ENCODE measurements around the gene ZNF219. TPM values are rescaled to one million over a fixed set of nuclear protein-coding genes. Genes with fewer than 3 reads are reported as not detected.
A peak's percentile ranks its signal among the peaks of the same experiment; 100 is the strongest.

ZNF219 gene
- polyA plus RNA-seq, 1 donor from 2014 or later, result 40.6 TPM

DNA sequence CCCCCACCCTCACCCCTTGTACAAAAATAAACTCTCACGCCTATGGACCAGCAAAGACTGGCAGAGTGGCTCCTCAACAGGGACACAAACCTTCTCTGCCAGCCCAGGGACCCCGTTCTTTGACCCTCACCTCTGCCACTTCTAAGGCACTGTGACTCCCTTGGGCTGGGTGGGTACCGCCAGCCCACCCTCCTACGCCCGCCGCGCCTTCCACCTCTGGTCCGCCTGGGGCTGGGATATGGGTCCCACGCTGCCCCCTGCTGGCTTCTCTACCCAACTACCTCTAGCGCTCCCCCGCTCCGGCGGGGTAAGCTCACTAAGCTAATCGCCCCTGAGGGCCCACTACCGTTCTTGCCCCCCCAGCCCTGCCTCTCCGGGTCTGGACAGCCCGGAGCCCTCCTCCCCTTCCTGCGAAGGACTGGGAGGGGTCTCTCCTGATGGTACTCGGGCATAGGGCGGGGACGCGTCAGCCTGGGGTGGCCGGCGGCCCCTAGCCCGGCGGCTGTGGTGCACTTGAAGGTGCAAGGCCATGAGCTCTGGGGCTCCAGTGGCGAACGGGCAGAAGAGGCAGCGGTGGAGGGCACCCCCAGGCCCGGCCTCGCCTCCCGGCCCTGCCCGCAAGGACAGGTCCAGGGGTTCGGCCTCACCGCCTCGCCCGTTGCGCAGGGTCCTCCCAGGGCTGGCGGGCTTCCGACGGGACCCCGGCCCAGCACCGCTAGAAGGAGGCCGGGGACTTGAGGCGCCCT lies 8.1 kb downstream of the ZNF219 start (continued):
- TF ChIP-seq EP300 (conservative IDR thresholded peaks at IDR 0.05; ENCODE audit: poor library complexity, severe bottlenecking) (no peak), POLR2AphosphoS5 (IDR thresholded peaks at IDR 0.05) (no peak)

DNA sequence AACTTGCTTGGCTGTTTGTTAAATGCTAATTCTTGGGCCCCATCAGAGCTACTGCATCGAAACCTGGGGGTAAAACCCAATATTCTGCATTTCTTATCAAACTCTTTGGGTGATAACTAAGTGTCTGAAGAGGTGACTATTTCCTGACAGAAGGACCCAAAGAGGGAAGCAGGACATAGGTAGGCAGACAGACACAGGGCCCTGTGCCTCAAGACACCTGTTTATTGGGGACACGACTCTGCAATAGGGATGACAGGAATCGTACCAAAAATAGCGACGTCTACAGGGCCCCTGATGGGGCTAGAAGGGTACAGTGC lies 8.6 kb downstream of the ZNF219 start:
- Histone ChIP-seq H3K36me3 (ENCODE audit: insufficient read depth, low read length) (peaks cover 15% of the 10 kb centered on the region), H3K27ac (ENCODE audit: low read length) (no peak overlapping the region)
- no peak for TF ChIP-seq TAF1 (IDR thresholded peaks at IDR 0.05; ENCODE audit: low read depth)
- TF ChIP-seq RAD21 (conservative IDR thresholded peaks at IDR 0.05), result no peak
- TF ChIP-seq POLR2AphosphoS5 (IDR thresholded peaks at IDR 0.05), result no peak
- TF ChIP-seq, protein P1, sequence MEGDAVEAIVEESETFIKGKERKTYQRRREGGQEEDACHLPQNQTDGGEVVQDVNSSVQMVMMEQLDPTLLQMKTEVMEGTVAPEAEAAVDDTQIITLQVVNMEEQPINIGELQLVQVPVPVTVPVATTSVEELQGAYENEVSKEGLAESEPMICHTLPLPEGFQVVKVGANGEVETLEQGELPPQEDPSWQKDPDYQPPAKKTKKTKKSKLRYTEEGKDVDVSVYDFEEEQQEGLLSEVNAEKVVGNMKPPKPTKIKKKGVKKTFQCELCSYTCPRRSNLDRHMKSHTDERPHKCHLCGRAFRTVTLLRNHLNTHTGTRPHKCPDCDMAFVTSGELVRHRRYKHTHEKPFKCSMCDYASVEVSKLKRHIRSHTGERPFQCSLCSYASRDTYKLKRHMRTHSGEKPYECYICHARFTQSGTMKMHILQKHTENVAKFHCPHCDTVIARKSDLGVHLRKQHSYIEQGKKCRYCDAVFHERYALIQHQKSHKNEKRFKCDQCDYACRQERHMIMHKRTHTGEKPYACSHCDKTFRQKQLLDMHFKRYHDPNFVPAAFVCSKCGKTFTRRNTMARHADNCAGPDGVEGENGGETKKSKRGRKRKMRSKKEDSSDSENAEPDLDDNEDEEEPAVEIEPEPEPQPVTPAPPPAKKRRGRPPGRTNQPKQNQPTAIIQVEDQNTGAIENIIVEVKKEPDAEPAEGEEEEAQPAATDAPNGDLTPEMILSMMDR (IDR thresholded peaks at IDR 0.05; ENCODE audit: poor library complexity, severe bottlenecking), result no peak
- no peak for TF ChIP-seq MXI1 (conservative IDR thresholded peaks at IDR 0.05; ENCODE audit: poor library complexity, severe bottlenecking)

GRCh38 chr14:21089271-21089670 lies 9.2 kb downstream of the ZNF219 start:
- Histone ChIP-seq H3K9me3 (ENCODE audit: low read length) (no peaks in the 10 kb centered on the region), H3K27me3 (ENCODE audit: insufficient read depth, low read depth, low read length) (no peaks in the 10 kb centered on the region), H3K4me3 (ENCODE audit: low read length) (no peak overlapping the region), H3K9me2 (ENCODE audit: insufficient read depth, low read length) (no peaks in the 10 kb centered on the region), H2AFZ (ENCODE audit: low read depth, low read length) (no peak overlapping the region), H3K27ac (ENCODE audit: low read length) (peak overlapping the region; percentile 94), H3K79me2 (replicated peaks; ENCODE audit: insufficient read depth, low read length) (peaks cover 16% of the 10 kb centered on the region), H3F3A (ENCODE audit: insufficient read depth, low read length, poor library complexity, severe bottlenecking) (peaks cover 22% of the 10 kb centered on the region), H4K20me1 (ENCODE audit: insufficient read depth) (no peaks in the 10 kb centered on the region), H3K4me2 (ENCODE audit: low read length) (no peak overlapping the region), H3K36me3 (ENCODE audit: insufficient read depth, low read length) (peaks cover 15% of the 10 kb centered on the region), H3K9ac (ENCODE audit: low read length) (no peak overlapping the region)
- TF ChIP-seq, protein P1 (IDR thresholded peaks at IDR 0.05; ENCODE audit: poor library complexity, severe bottlenecking), result no peak
- no peak for TF ChIP-seq TAF1 (IDR thresholded peaks at IDR 0.05; ENCODE audit: low read depth)
- TF ChIP-seq MXI1 (conservative IDR thresholded peaks at IDR 0.05; ENCODE audit: poor library complexity, severe bottlenecking), result no peak
- no peak for TF ChIP-seq RAD21 (conservative IDR thresholded peaks at IDR 0.05)
- TF ChIP-seq EP300 (conservative IDR thresholded peaks at IDR 0.05; ENCODE audit: poor library complexity, severe bottlenecking), result no peak

More for the DNA sequence above, 8.6 kb downstream of the ZNF219 start:
- no peaks in the 10 kb centered on the region for H3K9me3 ChIP-seq (ENCODE audit: low read length)
- no peaks in the 10 kb centered on the region for H3K9me2 ChIP-seq (ENCODE audit: insufficient read depth, low read length)
- peaks cover 16% of the 10 kb centered on the region for H3K79me2 ChIP-seq (replicated peaks; ENCODE audit: insufficient read depth, low read length)
- no peaks in the 10 kb centered on the region for H4K20me1 ChIP-seq (ENCODE audit: insufficient read depth)
- no peaks in the 10 kb centered on the region for H3K27me3 ChIP-seq (ENCODE audit: insufficient read depth, low read depth, low read length)
- peaks cover 24% of the 10 kb centered on the region for H3F3A ChIP-seq (ENCODE audit: insufficient read depth, low read length, poor library complexity, severe bottlenecking)
- H2AFZ ChIP-seq (ENCODE audit: low read depth, low read length), result no peak overlapping the region
- no peak overlapping the region for H3K4me2 ChIP-seq (ENCODE audit: low read length)
- H3K4me3 ChIP-seq (ENCODE audit: low read length), result no peak overlapping the region
- H3K9ac ChIP-seq (ENCODE audit: low read length), result no peak overlapping the region

DNA sequence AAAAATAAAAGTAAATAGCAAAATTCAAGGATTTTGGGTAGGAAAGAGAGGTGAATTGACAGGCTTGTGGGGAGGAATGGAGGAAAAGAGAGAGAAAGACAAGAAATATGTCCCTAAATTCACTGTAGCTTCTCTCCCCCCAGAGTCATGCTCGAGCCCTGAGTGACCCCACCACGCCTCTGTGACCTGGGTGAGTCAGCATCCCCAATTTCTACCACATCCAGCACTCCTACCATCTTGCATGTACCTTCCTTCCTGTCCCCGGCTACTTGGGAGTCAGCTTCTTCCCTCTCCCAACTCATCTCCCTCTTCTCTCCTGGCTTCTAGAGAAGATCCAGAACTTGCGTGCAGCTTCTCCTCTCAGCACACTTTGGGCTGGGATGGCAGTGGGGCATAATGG lies 9.8 kb downstream of the ZNF219 start:
- H3K36me3 ChIP-seq (ENCODE audit: insufficient read depth, low read length), result peaks cover 15% of the 10 kb centered on the region
- no peak overlapping the region for H3K4me2 ChIP-seq (ENCODE audit: low read length)
- no peaks in the 10 kb centered on the region for H3K27me3 ChIP-seq (ENCODE audit: insufficient read depth, low read depth, low read length)

More for the DNA sequence above, 9.8 kb downstream of the ZNF219 start:
- Histone ChIP-seq H3K9ac (ENCODE audit: low read length) (peak overlapping the region; percentile 46), H3K27ac (ENCODE audit: low read length) (peak overlapping the region; percentile 94), H3F3A (ENCODE audit: insufficient read depth, low read length, poor library complexity, severe bottlenecking) (peaks cover 22% of the 10 kb centered on the region), H4K20me1 (ENCODE audit: insufficient read depth) (no peaks in the 10 kb centered on the region), H3K79me2 (replicated peaks; ENCODE audit: insufficient read depth, low read length) (peaks cover 16% of the 10 kb centered on the region), H2AFZ (ENCODE audit: low read depth, low read length) (no peak overlapping the region), H3K4me3 (ENCODE audit: low read length) (no peak overlapping the region), H3K9me3 (ENCODE audit: low read length) (no peaks in the 10 kb centered on the region), H3K9me2 (ENCODE audit: insufficient read depth, low read length) (no peaks in the 10 kb centered on the region)
- TF ChIP-seq EZH2 (IDR thresholded peaks at IDR 0.05; ENCODE audit: borderline replicate concordance, insufficient read depth, low read length, poor library complexity, severe bottlenecking) (no peak), POLR2AphosphoS5 (IDR thresholded peaks at IDR 0.05) (peak; percentile 7), MXI1 (conservative IDR thresholded peaks at IDR 0.05; ENCODE audit: poor library complexity, severe bottlenecking) (no peak)

Measured in neural cell (in vitro differentiated cells).